ENCODE results near the gene VAMP8. TPM values are rescaled to one million over a fixed set of nuclear protein-coding genes. Genes with fewer than 3 reads are reported as not detected.
"Not testable (repeated sequence)": the region's sequence is repeated elsewhere in the genome, so short reads cannot be mapped to it uniquely, and the experiment has no call there.

Gene VAMP8
- total RNA-seq, 2 donors from 2014 or later, result 80.4 to 146 TPM

DNA sequence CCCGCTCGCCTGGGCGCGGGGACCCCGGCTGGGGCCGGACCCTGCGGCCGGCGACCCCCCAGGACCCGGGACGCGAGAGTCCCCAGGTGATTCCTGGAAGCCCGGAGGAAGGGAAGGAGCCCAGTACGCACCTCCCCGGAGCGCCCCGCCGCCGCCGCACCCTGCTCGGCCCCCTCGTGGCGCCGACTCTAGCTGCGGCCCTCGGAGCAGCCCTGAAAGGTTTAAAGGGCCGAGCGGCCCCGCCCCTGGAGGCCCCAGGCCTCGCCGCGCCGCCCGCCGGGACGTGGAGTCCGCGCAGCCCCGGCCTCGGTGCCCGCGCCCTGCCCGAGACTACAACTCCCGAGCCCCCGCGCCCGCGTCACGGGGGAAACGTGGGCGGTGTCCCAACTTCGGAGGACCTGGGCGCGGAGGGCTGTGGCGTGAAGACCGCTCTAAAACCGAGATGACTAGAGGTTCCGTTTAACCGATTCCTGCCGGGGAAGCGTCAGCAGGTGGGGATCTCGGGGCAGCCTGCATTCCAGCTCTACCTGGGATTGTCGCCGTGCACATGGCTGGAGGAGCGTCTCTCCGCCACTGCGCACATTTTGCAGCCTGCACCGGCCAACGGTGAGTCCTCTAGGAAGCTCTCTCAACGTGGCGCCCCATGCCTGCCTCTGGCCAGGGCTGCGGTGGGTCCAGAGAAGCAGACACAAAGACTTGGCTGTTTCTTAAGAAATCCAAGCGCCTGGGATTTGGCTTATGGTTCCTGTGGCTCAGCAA is 25.3 kb downstream of the VAMP8 start, which contains the start of gene TMEM150A:
TMEM150A (minus strand) TSS at position 223 of the 759 bp plus-strand sequence. CDS start 750 bp downstream, outside the sequence.
- H3K27ac Mint-ChIP-seq, result peak within 1 kb of the TSS; percentile 90
- no peaks in the 10 kb centered on the region for H3K27me3 Mint-ChIP-seq (ENCODE audit: insufficient read depth)
- peaks cover 12% of the 10 kb centered on the region for H3K4me1 Mint-ChIP-seq
- 0% methylated on average over 38 to 73 of the region's 73 CpGs for WGBS, 2 experiments (ENCODE audit: insufficient coverage in 1 of 2, insufficient read length in 1 of 2)
- TF ChIP-seq, protein P1, sequence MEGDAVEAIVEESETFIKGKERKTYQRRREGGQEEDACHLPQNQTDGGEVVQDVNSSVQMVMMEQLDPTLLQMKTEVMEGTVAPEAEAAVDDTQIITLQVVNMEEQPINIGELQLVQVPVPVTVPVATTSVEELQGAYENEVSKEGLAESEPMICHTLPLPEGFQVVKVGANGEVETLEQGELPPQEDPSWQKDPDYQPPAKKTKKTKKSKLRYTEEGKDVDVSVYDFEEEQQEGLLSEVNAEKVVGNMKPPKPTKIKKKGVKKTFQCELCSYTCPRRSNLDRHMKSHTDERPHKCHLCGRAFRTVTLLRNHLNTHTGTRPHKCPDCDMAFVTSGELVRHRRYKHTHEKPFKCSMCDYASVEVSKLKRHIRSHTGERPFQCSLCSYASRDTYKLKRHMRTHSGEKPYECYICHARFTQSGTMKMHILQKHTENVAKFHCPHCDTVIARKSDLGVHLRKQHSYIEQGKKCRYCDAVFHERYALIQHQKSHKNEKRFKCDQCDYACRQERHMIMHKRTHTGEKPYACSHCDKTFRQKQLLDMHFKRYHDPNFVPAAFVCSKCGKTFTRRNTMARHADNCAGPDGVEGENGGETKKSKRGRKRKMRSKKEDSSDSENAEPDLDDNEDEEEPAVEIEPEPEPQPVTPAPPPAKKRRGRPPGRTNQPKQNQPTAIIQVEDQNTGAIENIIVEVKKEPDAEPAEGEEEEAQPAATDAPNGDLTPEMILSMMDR (conservative IDR thresholded peaks at IDR 0.05), result peak; percentile 65
- H3K4me3 ChIP-seq (ENCODE audit: low read length), result peak within 1 kb of the TSS; percentile 81
- peak; percentile 94 for DNase-seq
- H3K27me3 ChIP-seq (ENCODE audit: control insufficient read depth, insufficient read depth, low read length, poor library complexity, severe bottlenecking), result no peaks in the 10 kb centered on the region
- peaks cover 15% of the 10 kb centered on the region for H3K4me1 ChIP-seq (ENCODE audit: control insufficient read depth, insufficient read depth, low read length)
- no peaks in the 10 kb centered on the region for H3K9me3 ChIP-seq (ENCODE audit: control insufficient read depth, low read length)
- peak within 1 kb of the TSS; percentile 84 for H3K4me3 Mint-ChIP-seq
- peak within 1 kb of the TSS; percentile 54 for H3K9ac ChIP-seq (ENCODE audit: extremely low read depth, low read length, poor library complexity, severe bottlenecking)
- no peaks in the 10 kb centered on the region for H3K9me3 Mint-ChIP-seq
- H3K36me3 Mint-ChIP-seq (ENCODE audit: low read depth), result peaks cover 16% of the 10 kb centered on the region
- peaks cover 44% of the 10 kb centered on the region for H3K36me3 ChIP-seq (ENCODE audit: control insufficient read depth, insufficient read depth, low read length)
- peak within 1 kb of the TSS; percentile 25 for H3K27ac ChIP-seq (ENCODE audit: low read depth, low read length)

DNA sequence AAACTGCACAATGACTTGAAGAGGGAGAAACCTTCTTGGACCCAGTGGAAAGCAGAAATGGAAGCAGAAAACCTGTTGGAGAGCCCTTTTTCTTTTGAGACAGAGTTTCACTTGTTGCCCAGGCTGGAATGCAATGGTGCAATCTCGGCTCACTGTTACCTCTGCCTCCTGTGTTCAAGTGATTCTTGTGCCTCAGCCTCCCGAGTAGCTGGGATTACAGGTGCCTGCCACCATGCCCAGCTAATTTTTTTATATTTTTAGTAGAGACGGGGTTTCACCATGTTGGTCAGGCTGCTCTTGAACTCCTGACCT is 26.7 kb downstream of the VAMP8 start:
- not testable (repeated sequence) for H3K27ac ChIP-seq (ENCODE audit: low read depth, low read length); H3K4me1 ChIP-seq (ENCODE audit: control insufficient read depth, insufficient read depth, low read length); H3K27me3 Mint-ChIP-seq (ENCODE audit: insufficient read depth); DNase-seq; H3K27me3 ChIP-seq (ENCODE audit: control insufficient read depth, insufficient read depth, low read length, poor library complexity, severe bottlenecking); H3K9me3 Mint-ChIP-seq; H3K9me3 ChIP-seq (ENCODE audit: control insufficient read depth, low read length); H3K9ac ChIP-seq (ENCODE audit: extremely low read depth, low read length, poor library complexity, severe bottlenecking)
- Mint-ChIP-seq H3K36me3 (ENCODE audit: low read depth) (peaks cover 20% of the 10 kb centered on the region), H3K4me1 (peaks cover 12% of the 10 kb centered on the region), H3K27ac (peak overlapping the region; percentile 76), H3K4me3 (peak overlapping the region; percentile 84)
- H3K36me3 ChIP-seq (ENCODE audit: control insufficient read depth, insufficient read depth, low read length), result peaks cover 46% of the 10 kb centered on the region
- 78 to 95% methylated on average over 3 of the region's 3 CpGs for WGBS, 2 experiments (ENCODE audit: insufficient coverage in 1 of 2, insufficient read length in 1 of 2)
- H3K4me3 ChIP-seq (ENCODE audit: low read length), result peak overlapping the region; percentile 81

DNA sequence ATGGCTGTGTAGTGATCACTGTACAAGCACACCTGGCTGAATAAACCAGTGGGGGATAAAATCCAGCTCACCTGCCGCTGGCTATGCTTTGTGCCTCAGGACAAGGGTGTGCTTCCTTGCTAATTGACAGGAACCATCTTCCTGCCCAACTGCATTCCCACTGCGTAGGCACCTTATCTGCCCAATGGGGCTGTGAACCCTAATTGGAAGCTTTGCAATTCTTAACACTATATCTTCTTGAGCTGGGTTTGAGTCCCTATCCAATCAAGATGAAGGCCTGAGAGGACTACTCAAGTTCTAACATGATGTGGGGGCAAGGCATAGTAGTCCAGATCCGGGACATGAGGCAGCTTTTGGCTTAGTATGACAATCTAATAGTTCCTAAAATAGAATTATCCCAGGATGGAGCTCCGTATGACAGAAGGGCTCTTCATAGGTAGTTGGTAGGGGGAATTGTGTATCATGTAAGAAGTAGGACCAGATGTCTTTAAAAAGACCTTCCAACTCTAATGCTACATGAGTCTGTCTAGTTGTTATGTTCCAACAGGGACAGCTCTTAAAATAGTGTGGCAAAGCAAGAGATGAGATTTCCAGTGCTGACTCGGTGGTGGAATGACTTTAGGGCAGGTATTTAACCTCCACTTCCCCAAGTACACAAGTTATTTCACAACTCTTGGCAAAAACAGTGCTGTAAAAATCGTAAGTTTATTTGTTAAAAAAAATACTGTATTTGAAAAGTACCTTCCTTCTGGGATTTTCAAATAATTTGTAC is 27.4 kb downstream of the VAMP8 start:
- Histone ChIP-seq H3K4me1 (ENCODE audit: control insufficient read depth, insufficient read depth, low read length) (peaks cover 7% of the 10 kb centered on the region), H3K27ac (ENCODE audit: low read depth, low read length) (no peak overlapping the region), H3K36me3 (ENCODE audit: control insufficient read depth, insufficient read depth, low read length) (peaks cover 45% of the 10 kb centered on the region), H3K9ac (ENCODE audit: extremely low read depth, low read length, poor library complexity, severe bottlenecking) (no peak overlapping the region), H3K9me3 (ENCODE audit: control insufficient read depth, low read length) (no peaks in the 10 kb centered on the region), H3K27me3 (ENCODE audit: control insufficient read depth, insufficient read depth, low read length, poor library complexity, severe bottlenecking) (no peaks in the 10 kb centered on the region), H3K4me3 (ENCODE audit: low read length) (peak overlapping the region; percentile 24)
- Mint-ChIP-seq H3K9me3 (no peaks in the 10 kb centered on the region), H3K4me3 (no peak overlapping the region), H3K27me3 (ENCODE audit: insufficient read depth) (no peaks in the 10 kb centered on the region), H3K27ac (no peak overlapping the region), H3K36me3 (ENCODE audit: low read depth) (peaks cover 18% of the 10 kb centered on the region), H3K4me1 (peaks cover 12% of the 10 kb centered on the region)
- TF ChIP-seq, protein P1 (conservative IDR thresholded peaks at IDR 0.05), result no peak
- DNase-seq, result peak; percentile 38
- WGBS, 2 experiments (ENCODE audit: insufficient coverage in 1 of 2, insufficient read length in 1 of 2), result 90 to 97% methylated on average over 2 to 5 of the region's 6 CpGs

Data from endodermal cell (in vitro differentiated cells).